Tibial artery (tissue), 4 donors: Measurements from ENCODE around the gene TOMM5.

ENCODE experiments used
- DNase-seq, 2 donors: peaks; one replicate each; pipeline ENCODE4 v3.0.0-alpha.2; 2019
- H3K27ac ChIP-seq, 2 donors: fragments of 200-600 bp; sonication (generic) in 1 of 2; 1 replicate in 1 of 2; 2 replicates in 1 of 2; pipeline ENCODE4 v1.5.1; 2018 to 2019; ENCODE audit warnings: mild to moderate bottlenecking in 1 of 2
- H3K27me3 ChIP-seq, 2 donors: fragments of 200-600 bp; sonication (generic) in 1 of 2; one replicate each; pipeline versions ENCODE4 v1.5.1 to v1.6.0; 2016 to 2019
- H3K36me3 ChIP-seq, 3 donors: fragments of 200-600 bp; sonication (generic) in 2 of 3; one replicate each; pipeline ENCODE4 v1.5.1; 2016 to 2019; ENCODE audit warnings: mild to moderate bottlenecking in 2 of 3
- H3K4me1 ChIP-seq, 4 donors: fragments of 200-600 bp; sonication (generic) in 2 of 4; 1 replicate in 3 of 4; 2 replicates in 1 of 4; pipeline ENCODE4 v1.5.1; 2016 to 2019
- H3K4me3 ChIP-seq, 2 donors: fragments of 200-600 bp; sonication (generic) in 1 of 2; 1 replicate in 1 of 2; 2 replicates in 1 of 2; pipeline ENCODE4 v1.5.1; 2018 to 2019; ENCODE audit warnings: mild to moderate bottlenecking in 2 of 2
- H3K9me3 ChIP-seq, 3 donors: fragments of 200-600 bp; sonication (generic) in 1 of 3; one replicate each; pipeline ENCODE4 v1.5.1; 2016 to 2019
- intact Hi-C: fragments of 100-400 bp; cut with DNase I; formaldehyde crosslinking; loops from one replicate; pipeline ENCODE4 v1.15.0; 2023; ENCODE audit warnings: low total_unique reads
- TF ChIP-seq, protein P1 (sequence below), 2 experiments: fragments of 200-600 bp in 1 of 2; fragments of 450-650 bp in 1 of 2; IDR thresholded peaks; one replicate each; pipeline ENCODE4 v1.5.1; 2017 to 2019; ENCODE audit warnings: antibody characterized with exemption in 2 of 2, mild to moderate bottlenecking in 1 of 2, moderate library complexity in 1 of 2

TOMM5 gene

GRCh38 chr9:37566716-37567115, 25.7 kb downstream of the TOMM5 start:
- TF ChIP-seq, protein P1, sequence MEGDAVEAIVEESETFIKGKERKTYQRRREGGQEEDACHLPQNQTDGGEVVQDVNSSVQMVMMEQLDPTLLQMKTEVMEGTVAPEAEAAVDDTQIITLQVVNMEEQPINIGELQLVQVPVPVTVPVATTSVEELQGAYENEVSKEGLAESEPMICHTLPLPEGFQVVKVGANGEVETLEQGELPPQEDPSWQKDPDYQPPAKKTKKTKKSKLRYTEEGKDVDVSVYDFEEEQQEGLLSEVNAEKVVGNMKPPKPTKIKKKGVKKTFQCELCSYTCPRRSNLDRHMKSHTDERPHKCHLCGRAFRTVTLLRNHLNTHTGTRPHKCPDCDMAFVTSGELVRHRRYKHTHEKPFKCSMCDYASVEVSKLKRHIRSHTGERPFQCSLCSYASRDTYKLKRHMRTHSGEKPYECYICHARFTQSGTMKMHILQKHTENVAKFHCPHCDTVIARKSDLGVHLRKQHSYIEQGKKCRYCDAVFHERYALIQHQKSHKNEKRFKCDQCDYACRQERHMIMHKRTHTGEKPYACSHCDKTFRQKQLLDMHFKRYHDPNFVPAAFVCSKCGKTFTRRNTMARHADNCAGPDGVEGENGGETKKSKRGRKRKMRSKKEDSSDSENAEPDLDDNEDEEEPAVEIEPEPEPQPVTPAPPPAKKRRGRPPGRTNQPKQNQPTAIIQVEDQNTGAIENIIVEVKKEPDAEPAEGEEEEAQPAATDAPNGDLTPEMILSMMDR (IDR thresholded peaks at IDR 0.05) = no peak
- H3K27ac ChIP-seq = no peak overlapping the region
- no peaks in the 10 kb centered on the region for H3K4me1 ChIP-seq
- intact Hi-C loops = no loop called here
- H3K9me3 ChIP-seq = no peaks in the 10 kb centered on the region
- no peak overlapping the region for H3K4me3 ChIP-seq
- no peaks in the 10 kb centered on the region for H3K27me3 ChIP-seq
- no peak for DNase-seq
- no peaks in the 10 kb centered on the region for H3K36me3 ChIP-seq

DNA sequence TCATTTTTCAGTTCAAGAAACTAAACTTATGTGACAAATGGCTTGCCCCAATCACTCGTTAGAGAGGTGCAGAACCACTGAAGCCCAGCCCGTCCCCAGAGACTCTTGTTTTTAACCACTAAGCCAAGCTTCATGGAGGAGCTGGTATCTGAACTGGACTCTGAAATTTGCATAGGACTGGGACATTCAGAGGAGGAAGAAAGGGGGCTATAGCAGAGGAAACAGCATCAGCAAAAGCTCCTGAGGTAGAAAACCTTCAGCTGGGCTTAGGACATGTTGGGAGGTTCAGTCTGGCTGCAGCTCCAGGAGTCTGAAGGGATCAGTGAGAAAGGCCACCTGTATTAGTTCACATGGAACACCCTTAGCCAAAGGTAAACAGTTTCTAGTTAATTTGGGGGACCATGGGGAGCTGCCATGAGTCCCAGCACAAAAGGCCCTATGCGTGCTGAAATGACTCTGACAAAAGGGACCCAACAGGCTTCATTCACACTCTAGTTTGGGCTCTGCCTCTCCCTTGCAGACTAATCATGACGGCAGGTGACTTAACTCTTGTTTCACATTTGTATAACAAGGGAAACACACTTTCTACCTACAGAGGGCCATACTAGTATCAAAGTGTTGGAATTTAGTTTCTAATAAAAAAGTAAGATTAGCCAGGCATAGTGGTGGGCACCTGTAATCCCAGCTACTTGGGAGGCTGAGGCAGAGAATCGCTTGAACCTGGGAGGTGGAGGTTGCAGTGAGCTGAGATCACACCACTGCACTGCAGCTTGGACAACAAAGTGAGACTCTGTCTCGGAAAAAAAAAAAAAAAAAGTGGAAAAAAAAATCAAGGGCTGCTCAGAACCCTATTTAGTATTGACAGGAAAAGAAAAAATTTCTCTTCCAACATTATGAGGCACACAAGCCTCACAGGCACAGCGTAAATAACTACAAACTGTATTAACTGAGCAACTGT, 26.5 kb downstream of the TOMM5 start:
- H3K27me3 ChIP-seq = no peaks in the 10 kb centered on the region
- DNase-seq = no peak

DNA sequence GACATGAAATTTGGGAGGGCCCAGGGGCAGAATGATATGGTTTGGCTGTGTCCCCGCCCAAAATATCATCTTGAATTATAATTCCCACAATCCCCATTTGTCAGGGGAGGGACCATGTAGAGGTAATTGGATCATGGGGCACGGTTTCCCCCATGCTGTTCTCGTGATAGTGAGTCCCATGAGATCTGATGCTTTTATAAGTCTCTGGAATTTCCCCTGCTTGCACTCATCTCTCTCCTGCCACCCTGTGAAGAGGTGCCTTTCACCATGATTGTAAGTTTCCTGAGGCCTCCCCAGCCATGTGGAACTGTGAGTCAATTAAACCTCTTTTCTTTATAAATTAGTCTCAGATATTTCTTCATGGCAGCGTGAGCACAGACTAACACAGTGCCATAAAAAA, 27.5 kb downstream of the TOMM5 start:
- intact Hi-C loops = no loop called here
- no peak for DNase-seq
- Histone ChIP-seq H3K36me3 (no peaks in the 10 kb centered on the region), H3K4me1 (no peaks in the 10 kb centered on the region), H3K27ac (no peak overlapping the region), H3K9me3 (no peaks in the 10 kb centered on the region), H3K27me3 (no peaks in the 10 kb centered on the region), H3K4me3 (no peak overlapping the region)
- TF ChIP-seq, protein P1 (IDR thresholded peaks at IDR 0.05) = no peak

More for the DNA sequence above, 26.5 kb downstream of the TOMM5 start:
- Histone ChIP-seq H3K4me1 (no peaks in the 10 kb centered on the region), H3K9me3 (no peaks in the 10 kb centered on the region), H3K36me3 (no peaks in the 10 kb centered on the region), H3K4me3 (no peak overlapping the region), H3K27ac (no peak overlapping the region)
- TF ChIP-seq, protein P1 (IDR thresholded peaks at IDR 0.05) = no peak
- intact Hi-C loops = no loop called here

DNA sequence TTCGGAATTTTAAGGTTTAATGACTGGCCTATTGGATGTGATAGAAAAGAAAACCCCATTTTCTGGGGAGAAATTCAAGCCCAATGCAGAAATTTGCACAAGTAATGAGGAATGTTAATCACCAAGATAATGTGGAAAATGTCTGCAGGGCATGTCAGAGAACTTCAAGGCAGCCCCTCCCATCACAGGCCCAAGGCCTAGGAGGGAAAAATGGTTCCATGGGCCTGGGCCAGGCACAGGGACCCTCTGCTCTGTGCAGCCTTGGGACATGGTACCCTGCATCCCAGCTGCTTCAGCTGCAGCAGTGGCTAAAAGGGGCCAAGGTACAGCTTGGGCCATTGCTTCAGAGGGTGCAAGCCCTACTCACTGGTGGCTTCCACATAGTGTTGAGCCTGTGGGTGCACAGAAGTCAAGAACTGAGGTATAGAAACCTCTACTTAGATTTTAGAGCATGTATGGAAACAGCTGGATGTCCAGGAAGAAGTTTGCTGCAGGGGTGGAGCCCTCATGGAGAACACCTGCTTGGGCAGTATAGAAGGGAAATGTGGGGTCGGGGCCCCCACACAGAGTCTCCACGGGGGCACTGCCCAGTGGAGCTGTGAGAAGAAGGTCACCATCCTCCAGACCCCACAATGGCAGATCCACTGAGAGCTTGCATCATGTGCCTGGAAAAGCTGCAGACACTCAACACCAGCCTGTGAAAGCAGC, 28.4 kb downstream of the TOMM5 start:
- TF ChIP-seq, protein P1 (IDR thresholded peaks at IDR 0.05) = no peak
- no peaks in the 10 kb centered on the region for H3K27me3 ChIP-seq
- no peak overlapping the region for H3K27ac ChIP-seq
- H3K9me3 ChIP-seq = no peaks in the 10 kb centered on the region
- intact Hi-C loops = no loop called here
- H3K4me3 ChIP-seq = no peak overlapping the region
- H3K4me1 ChIP-seq = no peaks in the 10 kb centered on the region
- no peak for DNase-seq
- H3K36me3 ChIP-seq = no peaks in the 10 kb centered on the region

- DNase-seq = no peak
- Histone ChIP-seq H3K4me3 (no peak overlapping the region), H3K27ac (no peak overlapping the region), H3K9me3 (no peaks in the 10 kb centered on the region), H3K4me1 (no peaks in the 10 kb centered on the region), H3K27me3 (no peaks in the 10 kb centered on the region), H3K36me3 (no peaks in the 10 kb centered on the region)
- TF ChIP-seq, protein P1 (IDR thresholded peaks at IDR 0.05) = no peak
- intact Hi-C loops = no loop called here
These were observed 29.6 kb downstream of the TOMM5 start for GRCh38 chr9:37562826-37563225.
